Measurements from ENCODE around the gene DCK. TPM values are rescaled to one million over a fixed set of nuclear protein-coding genes. Genes with fewer than 3 reads are reported as not detected.

Gene DCK
- total RNA-seq, 1 experiment from 2014 or later, result 8.0 TPM

DNA sequence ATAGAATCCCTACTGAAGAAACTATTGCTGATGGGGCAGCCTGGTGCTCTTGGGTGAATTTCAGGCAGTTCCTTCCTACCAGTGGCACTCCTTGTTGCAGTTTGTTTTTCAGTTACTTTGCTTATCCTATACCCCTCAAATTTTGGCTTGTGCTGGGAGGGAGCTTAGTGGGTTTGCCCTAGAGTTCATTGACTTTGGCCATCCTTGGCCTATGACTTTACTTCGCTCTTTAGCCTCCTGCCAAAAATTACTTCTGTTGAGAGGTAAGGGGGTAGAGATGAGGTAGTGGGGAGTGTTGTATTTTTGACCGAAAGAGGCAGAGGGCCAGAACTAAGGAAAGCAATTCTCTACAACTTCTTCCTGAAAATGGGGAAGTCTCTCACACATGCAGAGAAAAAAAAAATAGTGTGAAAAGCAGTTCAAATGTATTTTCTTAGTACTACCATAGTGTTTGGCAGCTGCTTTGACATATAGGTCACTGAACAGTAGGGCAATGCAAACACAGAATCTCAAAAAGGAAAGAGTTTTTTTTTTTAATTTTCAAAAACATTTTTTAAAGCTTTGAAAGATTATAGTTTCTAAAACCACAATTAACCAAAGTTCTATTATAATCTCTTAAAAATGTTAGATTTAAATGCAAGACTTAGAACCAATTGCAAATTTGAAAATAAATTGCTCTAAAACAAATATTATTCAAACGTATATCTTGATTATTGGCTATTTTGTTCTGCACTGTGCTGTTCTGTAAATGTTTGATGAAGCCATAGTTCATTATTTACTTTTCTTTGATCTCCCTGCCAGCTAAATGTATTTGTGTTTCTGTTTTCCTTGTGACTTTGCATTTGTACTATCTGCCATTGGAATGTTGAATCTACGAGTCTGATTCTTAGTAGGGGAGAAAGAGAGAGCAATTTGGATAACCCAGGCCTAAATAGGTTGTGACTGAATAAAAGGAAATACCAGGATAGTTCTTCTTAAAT, 73.6 kb downstream of the DCK start:
- ChIA-PET CTCF (no interaction called here), POLR2A (no interaction called here)
- TF ChIP-seq, protein P1, sequence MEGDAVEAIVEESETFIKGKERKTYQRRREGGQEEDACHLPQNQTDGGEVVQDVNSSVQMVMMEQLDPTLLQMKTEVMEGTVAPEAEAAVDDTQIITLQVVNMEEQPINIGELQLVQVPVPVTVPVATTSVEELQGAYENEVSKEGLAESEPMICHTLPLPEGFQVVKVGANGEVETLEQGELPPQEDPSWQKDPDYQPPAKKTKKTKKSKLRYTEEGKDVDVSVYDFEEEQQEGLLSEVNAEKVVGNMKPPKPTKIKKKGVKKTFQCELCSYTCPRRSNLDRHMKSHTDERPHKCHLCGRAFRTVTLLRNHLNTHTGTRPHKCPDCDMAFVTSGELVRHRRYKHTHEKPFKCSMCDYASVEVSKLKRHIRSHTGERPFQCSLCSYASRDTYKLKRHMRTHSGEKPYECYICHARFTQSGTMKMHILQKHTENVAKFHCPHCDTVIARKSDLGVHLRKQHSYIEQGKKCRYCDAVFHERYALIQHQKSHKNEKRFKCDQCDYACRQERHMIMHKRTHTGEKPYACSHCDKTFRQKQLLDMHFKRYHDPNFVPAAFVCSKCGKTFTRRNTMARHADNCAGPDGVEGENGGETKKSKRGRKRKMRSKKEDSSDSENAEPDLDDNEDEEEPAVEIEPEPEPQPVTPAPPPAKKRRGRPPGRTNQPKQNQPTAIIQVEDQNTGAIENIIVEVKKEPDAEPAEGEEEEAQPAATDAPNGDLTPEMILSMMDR (IDR thresholded peaks at IDR 0.05; ENCODE audit: unreplicated experiment), result no peak
- no peaks in the 10 kb centered on the region for H3K9me3 Mint-ChIP-seq (ENCODE audit: unreplicated experiment)
- H3K4me3 Mint-ChIP-seq (ENCODE audit: unreplicated experiment), result no peak overlapping the region
- no peaks in the 10 kb centered on the region for H3K27me3 Mint-ChIP-seq (ENCODE audit: insufficient read depth, unreplicated experiment)
- intact Hi-C loops (cut with micrococcal nuclease), result no loop called here
- no peaks in the 10 kb centered on the region for H3K36me3 Mint-ChIP-seq (ENCODE audit: insufficient read depth, unreplicated experiment)
- H3K4me1 Mint-ChIP-seq (ENCODE audit: insufficient read depth, unreplicated experiment), result no peaks in the 10 kb centered on the region
- no TSS peak for BruUV-seq (replicated peaks)
- DNase-seq (ENCODE audit: unreplicated experiment), result no peak
- H3K27ac Mint-ChIP-seq (ENCODE audit: low read depth, unreplicated experiment), result no peak overlapping the region

- ChIA-PET POLR2A (no interaction called here), CTCF (interaction anchor here (0.6 kb wide), 1 partner anchor 399 kb away, joined by 3 read pairs; no protein-coding TSS in a partner anchor)
- intact Hi-C loops (cut with micrococcal nuclease), result no loop called here
- peaks cover 3% of the 10 kb centered on the region for H3K27me3 Mint-ChIP-seq (ENCODE audit: insufficient read depth, unreplicated experiment)
- TF ChIP-seq, protein P1 (IDR thresholded peaks at IDR 0.05; ENCODE audit: unreplicated experiment), result no peak
- no peaks in the 10 kb centered on the region for H3K36me3 Mint-ChIP-seq (ENCODE audit: insufficient read depth, unreplicated experiment)
- no TSS peak for BruUV-seq (replicated peaks)
- H3K27ac Mint-ChIP-seq (ENCODE audit: low read depth, unreplicated experiment), result no peak overlapping the region
- DNase-seq (ENCODE audit: unreplicated experiment), result no peak
- no peaks in the 10 kb centered on the region for H3K9me3 Mint-ChIP-seq (ENCODE audit: unreplicated experiment)
- H3K4me1 Mint-ChIP-seq (ENCODE audit: insufficient read depth, unreplicated experiment), result no peaks in the 10 kb centered on the region
- no peak overlapping the region for H3K4me3 Mint-ChIP-seq (ENCODE audit: unreplicated experiment)
Observed at GRCh38 chr4:71069063-71069462, 75.6 kb downstream of the DCK start.

GRCh38 chr4:71070015-71070414, 76.6 kb downstream of the DCK start:
- H3K36me3 Mint-ChIP-seq (ENCODE audit: insufficient read depth, unreplicated experiment), result no peaks in the 10 kb centered on the region

More at GRCh38 chr4:71070015-71070414, 76.6 kb downstream of the DCK start:
- Mint-ChIP-seq H3K27me3 (ENCODE audit: insufficient read depth, unreplicated experiment) (peaks cover 12% of the 10 kb centered on the region), H3K4me1 (ENCODE audit: insufficient read depth, unreplicated experiment) (peaks cover 5% of the 10 kb centered on the region), H3K9me3 (ENCODE audit: unreplicated experiment) (no peaks in the 10 kb centered on the region), H3K4me3 (ENCODE audit: unreplicated experiment) (no peak overlapping the region), H3K27ac (ENCODE audit: low read depth, unreplicated experiment) (no peak overlapping the region)
- intact Hi-C loops (cut with micrococcal nuclease), result no loop called here
- ChIA-PET POLR2A (no interaction called here), CTCF (interaction anchor here (0.6 kb wide), 1 partner anchor 400 kb away, joined by 3 read pairs; no protein-coding TSS in a partner anchor)
- no TSS peak for BruUV-seq (replicated peaks)
- DNase-seq (ENCODE audit: unreplicated experiment), result no peak
- TF ChIP-seq, protein P1 (IDR thresholded peaks at IDR 0.05; ENCODE audit: unreplicated experiment), result no peak

Data from MCF 10A (cell line).